Measurements from ENCODE around the gene MAT1A.

Gene MAT1A

GRCh38 chr10:80290474-80291220 lies 1.2 kb upstream of the MAT1A start:
- H3K4me3 ChIP-seq (replicated peaks; ENCODE audit: low read depth, low read length), result no peak overlapping the region
- H3K36me3 ChIP-seq (ENCODE audit: control insufficient read depth, insufficient read depth, low read length), result no peaks in the 10 kb centered on the region
- TF ChIP-seq, protein P1, sequence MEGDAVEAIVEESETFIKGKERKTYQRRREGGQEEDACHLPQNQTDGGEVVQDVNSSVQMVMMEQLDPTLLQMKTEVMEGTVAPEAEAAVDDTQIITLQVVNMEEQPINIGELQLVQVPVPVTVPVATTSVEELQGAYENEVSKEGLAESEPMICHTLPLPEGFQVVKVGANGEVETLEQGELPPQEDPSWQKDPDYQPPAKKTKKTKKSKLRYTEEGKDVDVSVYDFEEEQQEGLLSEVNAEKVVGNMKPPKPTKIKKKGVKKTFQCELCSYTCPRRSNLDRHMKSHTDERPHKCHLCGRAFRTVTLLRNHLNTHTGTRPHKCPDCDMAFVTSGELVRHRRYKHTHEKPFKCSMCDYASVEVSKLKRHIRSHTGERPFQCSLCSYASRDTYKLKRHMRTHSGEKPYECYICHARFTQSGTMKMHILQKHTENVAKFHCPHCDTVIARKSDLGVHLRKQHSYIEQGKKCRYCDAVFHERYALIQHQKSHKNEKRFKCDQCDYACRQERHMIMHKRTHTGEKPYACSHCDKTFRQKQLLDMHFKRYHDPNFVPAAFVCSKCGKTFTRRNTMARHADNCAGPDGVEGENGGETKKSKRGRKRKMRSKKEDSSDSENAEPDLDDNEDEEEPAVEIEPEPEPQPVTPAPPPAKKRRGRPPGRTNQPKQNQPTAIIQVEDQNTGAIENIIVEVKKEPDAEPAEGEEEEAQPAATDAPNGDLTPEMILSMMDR (IDR thresholded peaks at IDR 0.05; ENCODE audit: insufficient read depth, low read length, poor library complexity, severe bottlenecking), result no peak
- no peaks in the 10 kb centered on the region; the same call in 1 of the 2 replicates for H3K27me3 ChIP-seq (replicated peaks; ENCODE audit: control insufficient read depth, insufficient read depth, low read length)
- no peak for DNase-seq (ENCODE audit: extremely low read depth, insufficient read length)

GRCh38 chr10:80288849-80289248 lies 609 bp downstream of the MAT1A start:
- H3K36me3 ChIP-seq (ENCODE audit: control insufficient read depth, insufficient read depth, low read length), result no peaks in the 10 kb centered on the region
- H3K27me3 ChIP-seq (replicated peaks; ENCODE audit: control insufficient read depth, insufficient read depth, low read length), result no peaks in the 10 kb centered on the region; the same call in 1 of the 2 replicates
- H3K4me3 ChIP-seq (replicated peaks; ENCODE audit: low read depth, low read length), result no peak overlapping the region
- DNase-seq (ENCODE audit: extremely low read depth, insufficient read length), result no peak
- TF ChIP-seq, protein P1 (IDR thresholded peaks at IDR 0.05; ENCODE audit: insufficient read depth, low read length, poor library complexity, severe bottlenecking), result no peak

DNA sequence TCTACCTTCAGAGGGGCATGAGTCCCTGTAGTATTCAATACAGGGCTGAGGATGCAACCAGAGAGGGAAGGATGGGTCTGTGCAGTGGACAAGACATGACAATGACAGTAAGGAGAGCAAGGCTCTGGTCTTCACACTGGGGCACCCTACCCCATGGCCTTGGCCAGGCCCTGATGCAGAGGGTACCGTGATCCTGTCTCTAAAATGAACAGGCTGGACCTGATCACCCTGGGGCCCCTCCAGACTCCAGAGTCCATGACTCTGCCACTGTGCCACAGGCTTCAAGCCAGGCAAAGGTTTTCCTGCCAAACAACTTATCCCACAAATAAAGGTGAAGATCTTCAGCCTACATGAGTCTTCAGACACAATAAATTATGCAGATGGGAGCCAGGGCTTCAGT lies 4.9 kb downstream of the MAT1A start:
- TF ChIP-seq, protein P1 (IDR thresholded peaks at IDR 0.05; ENCODE audit: insufficient read depth, low read length, poor library complexity, severe bottlenecking), result no peak
- H3K4me3 ChIP-seq (replicated peaks; ENCODE audit: low read depth, low read length), result no peak overlapping the region
- H3K27me3 ChIP-seq (replicated peaks; ENCODE audit: control insufficient read depth, insufficient read depth, low read length), result peaks cover 1% of the 10 kb centered on the region
- H3K36me3 ChIP-seq (ENCODE audit: control insufficient read depth, insufficient read depth, low read length), result no peaks in the 10 kb centered on the region
- DNase-seq (ENCODE audit: extremely low read depth, insufficient read length), result no peak

GRCh38 chr10:80283536-80284199 lies 5.8 kb downstream of the MAT1A start:
- Histone ChIP-seq H3K36me3 (ENCODE audit: control insufficient read depth, insufficient read depth, low read length) (no peaks in the 10 kb centered on the region), H3K27me3 (replicated peaks; ENCODE audit: control insufficient read depth, insufficient read depth, low read length) (peaks cover 1% of the 10 kb centered on the region), H3K4me3 (replicated peaks; ENCODE audit: low read depth, low read length) (no peak overlapping the region)
- DNase-seq (ENCODE audit: extremely low read depth, insufficient read length), result no peak
- TF ChIP-seq, protein P1 (IDR thresholded peaks at IDR 0.05; ENCODE audit: insufficient read depth, low read length, poor library complexity, severe bottlenecking), result no peak

- Histone ChIP-seq H3K27me3 (replicated peaks; ENCODE audit: control insufficient read depth, insufficient read depth, low read length) (peaks cover 1% of the 10 kb centered on the region), H3K36me3 (ENCODE audit: control insufficient read depth, insufficient read depth, low read length) (no peaks in the 10 kb centered on the region), H3K4me3 (replicated peaks; ENCODE audit: low read depth, low read length) (no peak overlapping the region)
- DNase-seq (ENCODE audit: extremely low read depth, insufficient read length), result no peak
- TF ChIP-seq, protein P1 (IDR thresholded peaks at IDR 0.05; ENCODE audit: insufficient read depth, low read length, poor library complexity, severe bottlenecking), result no peak
Observed at GRCh38 chr10:80283119-80283518, 6.3 kb downstream of the MAT1A start.

Measured in GM06990 (cell line).